ENCODE measurements around the gene SEMA5A.

The SEMA5A gene

GRCh38 chr5:9105851-9106250 lies 440.0 kb downstream of the SEMA5A start:
- DNase-seq: peak; percentile 59

GRCh38 chr5:9104571-9105339 lies 441.1 kb downstream of the SEMA5A start:
- peak; percentile 48 for DNase-seq

GRCh38 chr5:9103290-9103689 lies 442.6 kb downstream of the SEMA5A start:
- DNase-seq: no peak

GRCh38 chr5:9099689-9100088 lies 446.2 kb downstream of the SEMA5A start:
- no peak for DNase-seq

GRCh38 chr5:9098990-9099389 lies 446.9 kb downstream of the SEMA5A start:
- DNase-seq: no peak

GRCh38 chr5:9094582-9094981 lies 451.3 kb downstream of the SEMA5A start:
- peak; percentile 56 for DNase-seq

GRCh38 chr5:9091896-9092662 lies 453.8 kb downstream of the SEMA5A start:
- no peak for DNase-seq

GRCh38 chr5:9090381-9091026 lies 455.4 kb downstream of the SEMA5A start:
- DNase-seq: no peak

GRCh38 chr5:9089893-9090292 lies 456.0 kb downstream of the SEMA5A start:
- DNase-seq: no peak

- no peak for DNase-seq
These were observed 462.9 kb downstream of the SEMA5A start for GRCh38 chr5:9082996-9083395.

GRCh38 chr5:9072701-9073100 lies 473.2 kb downstream of the SEMA5A start:
- DNase-seq: no peak

- DNase-seq: no peak
These were observed 474.4 kb downstream of the SEMA5A start for GRCh38 chr5:9071524-9071923.

GRCh38 chr5:9071074-9071473 lies 474.8 kb downstream of the SEMA5A start:
- no peak for DNase-seq

- DNase-seq: no peak
These were observed 476.2 kb downstream of the SEMA5A start for GRCh38 chr5:9069650-9070049.

- DNase-seq: no peak
These were observed 478.7 kb downstream of the SEMA5A start for GRCh38 chr5:9067154-9067553.

GRCh38 chr5:9066349-9066748 lies 479.5 kb downstream of the SEMA5A start:
- DNase-seq: no peak

GRCh38 chr5:9063615-9064245 lies 482.1 kb downstream of the SEMA5A start:
- no peak for DNase-seq

- DNase-seq: no peak
These were observed 483.0 kb downstream of the SEMA5A start for GRCh38 chr5:9062873-9063272.

GRCh38 chr5:9059920-9060691 lies 485.8 kb downstream of the SEMA5A start:
- DNase-seq: peak; percentile 98

GRCh38 chr5:9058666-9059065 lies 487.2 kb downstream of the SEMA5A start:
- DNase-seq: peak; percentile 82

- DNase-seq: peak; percentile 36
These were observed 487.7 kb downstream of the SEMA5A start for GRCh38 chr5:9058161-9058560.

- DNase-seq: no peak
These were observed 488.4 kb downstream of the SEMA5A start for GRCh38 chr5:9057406-9058000.

All from fibroblast of skin of back (primary cell).